C4-2B (cell line): ENCODE data around the gene FRMD4A.
"Not testable (repeated sequence)": the region's sequence is repeated elsewhere in the genome, so short reads cannot be mapped to it uniquely, and the experiment has no call there.

Experiments
- H3K27ac ChIP-seq: fragments of 450-650 bp; 2 replicates; pipeline ENCODE4 v1.5.1; 2017
- ZFX ChIP-seq: fragments of 450-650 bp; IDR thresholded peaks from 2 replicates; pipeline ENCODE4 v1.6.1; 2017
- TF ChIP-seq, protein P1 (sequence below): fragments of 450-650 bp; conservative IDR thresholded peaks from 2 replicates; pipeline ENCODE4 v1.5.1; 2017; ENCODE audit warnings: mild to moderate bottlenecking

The FRMD4A gene

DNA sequence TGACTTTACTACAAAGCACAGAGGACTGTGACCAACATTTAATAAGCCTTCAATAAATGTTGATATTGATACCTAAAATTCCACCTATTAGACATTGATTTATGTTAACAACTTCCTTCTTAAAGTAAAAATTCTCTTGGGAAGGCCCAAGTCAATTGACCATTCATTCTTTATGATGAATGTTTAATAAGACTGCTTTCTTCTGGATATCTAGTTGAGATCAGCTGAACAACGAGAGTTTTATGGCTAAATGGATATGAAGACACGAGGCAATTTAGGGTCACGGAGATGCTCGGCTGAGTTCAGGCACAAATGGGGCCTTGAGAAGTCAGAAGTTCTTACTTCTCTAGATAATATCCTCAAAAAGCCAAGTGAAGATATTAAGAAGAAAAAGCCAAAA is 258.8 kb downstream of the FRMD4A start:
- no peak overlapping the region for H3K27ac ChIP-seq
- TF ChIP-seq ZFX: no peak
- TF ChIP-seq, protein P1, sequence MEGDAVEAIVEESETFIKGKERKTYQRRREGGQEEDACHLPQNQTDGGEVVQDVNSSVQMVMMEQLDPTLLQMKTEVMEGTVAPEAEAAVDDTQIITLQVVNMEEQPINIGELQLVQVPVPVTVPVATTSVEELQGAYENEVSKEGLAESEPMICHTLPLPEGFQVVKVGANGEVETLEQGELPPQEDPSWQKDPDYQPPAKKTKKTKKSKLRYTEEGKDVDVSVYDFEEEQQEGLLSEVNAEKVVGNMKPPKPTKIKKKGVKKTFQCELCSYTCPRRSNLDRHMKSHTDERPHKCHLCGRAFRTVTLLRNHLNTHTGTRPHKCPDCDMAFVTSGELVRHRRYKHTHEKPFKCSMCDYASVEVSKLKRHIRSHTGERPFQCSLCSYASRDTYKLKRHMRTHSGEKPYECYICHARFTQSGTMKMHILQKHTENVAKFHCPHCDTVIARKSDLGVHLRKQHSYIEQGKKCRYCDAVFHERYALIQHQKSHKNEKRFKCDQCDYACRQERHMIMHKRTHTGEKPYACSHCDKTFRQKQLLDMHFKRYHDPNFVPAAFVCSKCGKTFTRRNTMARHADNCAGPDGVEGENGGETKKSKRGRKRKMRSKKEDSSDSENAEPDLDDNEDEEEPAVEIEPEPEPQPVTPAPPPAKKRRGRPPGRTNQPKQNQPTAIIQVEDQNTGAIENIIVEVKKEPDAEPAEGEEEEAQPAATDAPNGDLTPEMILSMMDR: no peak

DNA sequence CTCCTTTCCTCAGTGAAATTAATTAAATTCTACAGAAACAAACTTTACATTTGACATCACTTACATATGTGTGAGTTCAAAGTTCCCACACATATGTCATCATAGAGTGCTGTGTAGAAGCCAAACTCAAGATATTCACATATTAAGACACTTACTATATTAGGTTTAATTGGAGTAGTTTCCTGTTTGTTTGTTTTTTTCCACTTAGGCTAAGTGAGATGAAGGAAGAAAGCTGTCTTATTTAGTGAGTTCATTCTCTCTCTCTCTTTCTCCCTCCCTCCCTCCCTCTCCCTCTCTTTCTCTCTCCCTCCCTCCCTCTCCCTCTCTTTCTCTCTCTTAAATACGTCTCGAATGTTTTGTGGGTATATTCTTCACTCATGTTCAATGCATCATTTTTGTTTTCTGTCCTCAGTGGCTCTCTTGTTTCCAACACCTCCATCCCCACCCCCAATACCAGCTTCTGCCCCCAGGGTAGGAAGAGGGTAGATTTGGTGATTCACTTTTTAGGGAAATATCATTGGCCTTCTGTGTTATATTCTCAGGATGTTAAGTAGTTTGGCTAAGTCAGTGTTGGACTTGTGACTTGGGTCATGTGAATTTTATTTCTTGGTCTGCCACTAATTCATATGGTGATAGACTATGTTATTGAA is 262.0 kb downstream of the FRMD4A start:
- no peak overlapping the region for H3K27ac ChIP-seq
- TF ChIP-seq ZFX: no peak
- TF ChIP-seq, protein P1: no peak

DNA sequence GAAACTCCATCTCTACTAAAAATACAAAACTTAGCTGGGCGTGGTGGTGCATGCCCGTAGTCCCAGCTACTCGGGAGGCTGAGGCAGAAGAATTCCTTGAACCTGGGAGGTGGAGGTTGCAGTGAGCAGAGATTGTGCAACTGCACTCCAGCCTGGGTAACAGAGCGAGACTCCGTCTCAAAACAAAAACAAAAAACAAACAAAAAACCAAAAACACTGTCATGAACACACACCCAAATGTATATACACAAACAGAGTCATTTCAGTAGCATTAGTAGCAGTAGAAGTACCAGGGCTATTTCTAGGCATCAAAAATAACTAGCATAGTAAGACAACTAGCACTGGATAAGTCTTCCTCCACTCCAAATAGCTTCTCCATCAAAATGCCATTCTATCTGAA is 263.1 kb downstream of the FRMD4A start:
- not testable (repeated sequence) for H3K27ac ChIP-seq

DNA sequence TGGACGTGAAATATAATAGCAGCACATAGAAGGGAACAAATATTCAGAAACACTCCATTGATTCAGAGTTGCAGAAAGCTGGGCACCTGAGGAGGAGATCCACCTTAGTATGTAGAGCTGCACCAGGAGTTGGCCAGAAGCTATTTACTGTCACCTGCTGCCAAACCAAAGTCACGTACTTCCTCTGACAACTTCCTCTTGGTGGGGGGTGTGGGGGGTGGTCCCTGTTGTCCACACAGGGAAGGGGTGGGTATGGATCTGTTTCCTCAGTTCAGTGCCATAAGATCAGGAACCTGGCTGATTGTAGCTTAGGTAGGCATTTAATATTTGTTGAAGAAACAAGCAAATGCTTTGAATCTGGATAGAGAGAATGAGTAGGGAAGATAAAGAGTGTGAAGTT is 264.6 kb downstream of the FRMD4A start:
- no peak overlapping the region for H3K27ac ChIP-seq
- TF ChIP-seq ZFX: no peak
- TF ChIP-seq, protein P1: no peak

DNA sequence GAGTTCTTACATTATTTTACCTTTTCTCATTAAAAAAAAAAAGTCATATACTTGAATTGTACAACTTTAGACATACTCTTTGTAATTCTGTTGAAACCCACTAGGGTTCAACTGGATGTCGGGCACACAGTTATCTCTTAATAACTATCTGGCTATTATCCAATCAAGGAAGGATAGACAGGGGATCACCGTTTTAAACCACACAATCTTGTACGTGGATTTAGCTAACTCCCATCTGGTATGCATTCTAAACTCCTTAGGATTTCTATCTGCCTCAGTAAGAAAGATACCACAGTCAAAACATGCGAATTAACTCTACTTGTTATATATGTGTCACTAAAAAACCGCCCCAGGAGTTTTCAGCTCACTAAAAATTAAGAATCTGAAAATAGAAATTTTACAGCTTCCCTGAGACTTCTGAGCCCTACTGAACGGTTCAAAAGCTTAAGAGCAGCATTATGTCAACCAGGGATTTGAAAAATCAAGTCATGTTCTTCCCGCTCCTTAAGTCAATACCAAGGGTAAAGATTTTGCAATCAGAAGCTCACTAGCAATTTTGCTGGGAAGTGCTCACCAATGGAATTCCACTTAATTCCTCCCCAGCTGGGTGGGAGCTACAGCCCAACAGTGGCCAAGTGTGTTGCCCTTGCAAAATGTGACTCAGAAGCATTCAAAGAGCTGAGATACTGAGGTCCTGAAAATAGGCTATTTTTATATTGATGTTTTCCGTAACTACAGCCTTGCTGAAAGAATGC is 267.0 kb downstream of the FRMD4A start:
- H3K27ac ChIP-seq: no peak overlapping the region
- no peak for TF ChIP-seq ZFX
- TF ChIP-seq, protein P1: no peak

DNA sequence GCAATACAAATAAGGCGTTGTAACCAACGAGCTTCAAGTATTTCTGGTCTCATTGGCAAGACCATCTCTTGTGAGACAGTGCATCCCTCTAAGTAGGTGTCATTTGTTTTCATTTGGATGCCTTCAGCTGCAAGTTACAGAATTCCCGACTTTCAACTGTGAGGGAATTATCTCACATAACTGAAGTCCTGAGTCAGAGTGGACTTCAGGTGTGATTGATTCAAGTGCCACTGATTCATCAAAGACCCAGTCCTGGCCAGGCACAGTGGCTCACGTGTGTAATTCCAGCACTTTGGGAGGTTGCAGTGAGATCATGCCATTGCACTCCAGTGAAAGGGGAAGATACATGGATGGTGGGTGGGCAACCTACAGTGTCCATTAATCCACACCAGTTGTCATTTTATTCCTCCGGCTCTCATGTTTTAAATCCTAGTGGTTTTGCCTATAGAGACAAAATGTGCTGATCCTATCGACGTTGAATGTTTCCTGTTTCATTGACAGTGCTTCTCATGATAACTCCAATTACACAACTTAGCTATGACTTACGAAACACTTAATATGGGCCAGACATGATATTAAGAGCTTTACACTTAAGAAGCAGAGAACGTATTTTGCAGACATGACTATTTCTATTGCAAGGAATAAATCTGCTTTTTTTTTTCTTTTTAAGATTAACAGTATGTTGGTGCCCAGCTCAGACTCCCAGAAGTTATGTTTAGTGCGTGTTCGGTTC is 268.0 kb downstream of the FRMD4A start:
- TF ChIP-seq, protein P1: no peak
- TF ChIP-seq ZFX: no peak
- H3K27ac ChIP-seq: no peak overlapping the region

DNA sequence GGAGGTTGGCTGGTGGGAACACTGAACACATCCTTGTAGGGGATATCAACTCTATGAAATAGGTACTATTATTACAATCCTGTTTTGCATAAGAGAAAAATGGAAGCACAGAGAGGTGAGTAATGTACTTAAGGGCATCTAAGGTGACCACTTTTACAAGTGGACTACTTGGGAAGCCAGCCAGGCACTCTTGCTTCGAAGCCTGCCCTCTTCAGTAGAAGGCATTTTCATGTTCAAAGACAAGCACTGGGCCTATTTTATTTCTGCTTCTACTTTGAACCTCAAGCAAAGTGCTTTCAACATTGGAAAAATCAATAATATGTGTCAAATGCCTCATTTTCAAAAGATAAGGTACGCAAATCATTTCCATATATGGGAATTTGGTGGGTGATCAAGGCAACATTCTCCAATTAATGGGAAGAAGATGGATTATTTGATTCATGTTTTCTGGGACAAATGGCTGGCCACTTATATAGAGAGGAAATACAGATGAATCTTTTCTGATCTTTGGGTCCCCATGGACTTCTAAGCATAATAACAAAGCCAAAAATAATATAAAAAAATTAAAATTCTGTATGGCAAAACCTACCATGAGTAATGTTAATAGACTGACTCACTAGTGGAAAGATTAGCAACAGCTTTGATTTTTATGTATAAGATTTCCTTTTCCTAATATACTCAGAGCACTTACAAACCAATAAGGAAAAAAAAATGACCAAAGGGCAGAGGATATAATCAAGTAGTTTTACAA is 270.2 kb downstream of the FRMD4A start:
- no peak for TF ChIP-seq ZFX
- TF ChIP-seq, protein P1: no peak

More for the DNA sequence above, 270.2 kb downstream of the FRMD4A start:
- H3K27ac ChIP-seq: no peak overlapping the region
